ENCODE results near the gene CRTC1.

- no peak for TF ChIP-seq CTCF (IDR thresholded peaks at IDR 0.05)
- TF ChIP-seq POLR2A (IDR thresholded peaks at IDR 0.05) = no peak
These were observed 66.1 kb downstream of the CRTC1 start for GRCh38 chr19:18749362-18750231.
